Stimulated activated CD8-positive, alpha-beta memory T cell treated with anti-CD3 and anti-CD28 coated beads, Interleukin-4, amount 100 ng/mL, for 24 hours (primary cell): ENCODE measurements around the gene NUBPL.
"Not testable (repeated sequence)": the region's sequence is repeated elsewhere in the genome, so short reads cannot be mapped to it uniquely, and the experiment has no call there.

ENCODE experiments used
- DNase-seq: peaks from one replicate; pipeline ENCODE4 v3.0.0-alpha.2; 2020; ENCODE audit warnings: low read depth

NUBPL gene

DNA sequence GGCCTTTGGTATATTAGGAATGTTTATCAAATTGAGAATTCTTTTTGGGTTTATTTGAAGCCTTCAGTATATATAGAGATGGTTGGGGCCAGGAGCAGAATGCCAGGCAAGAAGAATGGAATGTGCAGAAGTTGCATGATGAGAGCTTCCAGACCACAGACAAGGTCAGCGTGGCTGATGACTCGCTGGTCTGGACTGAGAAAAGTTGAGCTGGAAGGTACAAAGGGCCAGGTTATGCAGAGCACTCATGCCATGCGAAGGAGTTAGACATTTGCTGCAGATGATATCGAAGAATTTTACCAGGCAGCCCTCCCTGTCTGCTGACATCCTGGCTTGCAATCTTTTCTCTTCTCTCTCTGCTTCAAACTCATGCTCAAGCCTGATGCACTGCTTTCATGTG lies 319.7 kb downstream of the NUBPL start:
- no peak for DNase-seq

DNA sequence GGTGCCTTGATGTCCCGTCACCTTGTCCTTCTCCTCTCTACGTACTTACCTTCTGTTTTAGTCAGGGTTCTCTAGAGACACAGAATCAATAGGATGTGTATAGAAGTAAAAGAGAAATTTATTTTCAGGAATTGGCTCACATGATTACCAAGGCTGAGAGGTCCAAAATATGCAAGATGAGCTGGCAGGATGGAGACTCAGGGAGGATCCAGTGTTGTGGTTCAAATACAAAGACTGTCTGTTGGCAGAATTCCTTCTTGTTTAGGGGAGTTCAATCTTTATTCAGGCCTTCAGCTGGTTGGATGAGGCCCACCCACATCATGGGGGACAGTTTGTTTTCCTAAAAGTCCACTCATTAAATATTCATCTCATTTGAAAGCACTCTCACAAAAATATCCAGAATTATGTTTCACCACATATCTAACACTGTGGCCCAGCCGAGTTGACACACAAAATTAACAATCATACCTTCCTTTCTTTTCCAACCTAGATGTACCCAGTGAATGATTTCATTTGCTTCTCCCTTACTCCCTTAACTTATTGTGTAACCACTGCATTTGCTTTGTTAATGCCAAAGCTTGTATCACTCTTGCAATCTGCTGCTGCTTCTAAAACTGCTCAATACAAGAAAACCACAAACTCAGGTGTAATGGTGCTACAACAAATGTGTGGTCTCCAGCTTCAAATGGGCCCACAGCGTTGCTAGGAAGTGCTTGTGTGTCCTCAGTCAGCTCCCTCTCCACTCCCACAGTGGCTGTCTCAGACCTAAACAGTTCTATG lies 320.5 kb downstream of the NUBPL start:
- DNase-seq = no peak

DNA sequence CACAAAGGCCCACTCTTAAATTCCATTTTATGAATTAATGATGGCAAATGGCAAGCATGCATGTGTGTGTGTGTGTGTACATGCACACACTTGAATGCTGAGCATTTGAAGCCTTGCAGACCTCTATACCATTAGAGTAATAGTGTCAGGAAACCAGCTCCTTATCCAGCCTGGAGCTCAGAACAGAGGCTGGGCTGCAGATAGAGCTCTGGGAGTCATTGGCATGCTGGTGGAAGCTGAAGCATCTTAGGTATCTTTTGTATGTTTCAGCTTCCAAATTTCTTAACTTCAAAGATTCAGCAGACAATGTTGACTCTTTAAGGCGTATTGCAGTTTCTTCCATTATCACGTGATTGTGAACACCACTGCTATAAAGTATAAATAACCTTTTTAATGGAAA lies 323.0 kb downstream of the NUBPL start:
- DNase-seq = no peak

DNA sequence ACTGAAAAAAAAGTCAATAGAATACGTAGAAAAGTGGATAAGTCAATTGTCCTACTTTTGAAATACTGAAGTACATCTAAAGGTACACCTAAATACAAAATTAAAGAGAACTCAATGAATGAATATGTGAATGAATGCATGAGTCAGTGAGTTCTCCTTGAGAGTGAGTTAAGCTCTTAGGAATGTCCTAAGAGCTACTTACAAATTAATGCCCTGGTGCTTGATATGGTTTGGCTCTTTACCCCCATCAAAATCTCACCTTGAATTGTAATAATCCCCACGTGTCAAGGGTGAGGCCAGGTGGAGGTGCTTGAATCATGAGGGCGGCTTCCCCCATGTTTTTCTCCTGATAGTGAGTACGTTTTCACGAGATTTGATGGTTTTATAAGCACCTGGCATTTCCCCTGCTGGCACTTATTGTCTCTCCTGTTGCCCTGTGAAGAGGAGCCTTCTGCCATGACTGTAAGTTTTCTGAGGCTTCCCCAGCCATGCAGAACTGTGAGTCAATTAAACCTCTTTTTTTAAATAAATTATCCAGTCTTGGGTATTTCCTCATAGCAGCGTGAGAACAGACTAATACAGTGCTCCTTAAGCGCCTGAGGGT lies 323.7 kb downstream of the NUBPL start:
- no peak for DNase-seq

DNA sequence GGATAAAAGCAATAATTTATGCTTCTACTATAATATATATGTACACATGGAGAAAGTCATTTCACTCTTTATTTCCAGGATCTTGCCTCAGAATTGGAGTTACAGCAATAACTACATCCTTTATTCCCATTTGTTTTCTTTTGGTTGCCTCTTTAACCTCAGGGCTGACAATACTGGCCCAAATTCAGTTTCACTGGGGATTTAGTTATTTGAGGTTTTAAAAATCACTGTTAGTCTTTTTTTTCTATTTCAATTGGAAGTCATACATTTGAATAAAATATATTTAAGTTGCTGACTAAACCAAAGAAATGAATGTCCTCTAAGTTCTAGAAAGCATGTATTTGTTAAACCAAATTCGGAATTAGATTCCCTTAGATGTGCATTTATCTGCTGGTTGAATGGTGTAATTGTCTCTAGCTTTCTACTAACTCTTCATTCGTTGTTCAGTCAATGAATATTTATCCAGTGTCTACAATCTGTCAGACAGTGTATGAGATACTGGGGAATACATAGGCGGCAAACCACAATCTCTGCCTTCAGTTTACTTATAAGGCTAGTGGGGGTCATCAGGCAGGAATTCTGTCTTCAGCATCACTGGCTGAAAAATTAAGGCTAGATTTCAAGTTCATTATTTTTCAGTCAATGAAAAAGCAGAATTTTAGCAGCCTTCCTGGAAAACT lies 325.1 kb downstream of the NUBPL start:
- DNase-seq = no peak

DNA sequence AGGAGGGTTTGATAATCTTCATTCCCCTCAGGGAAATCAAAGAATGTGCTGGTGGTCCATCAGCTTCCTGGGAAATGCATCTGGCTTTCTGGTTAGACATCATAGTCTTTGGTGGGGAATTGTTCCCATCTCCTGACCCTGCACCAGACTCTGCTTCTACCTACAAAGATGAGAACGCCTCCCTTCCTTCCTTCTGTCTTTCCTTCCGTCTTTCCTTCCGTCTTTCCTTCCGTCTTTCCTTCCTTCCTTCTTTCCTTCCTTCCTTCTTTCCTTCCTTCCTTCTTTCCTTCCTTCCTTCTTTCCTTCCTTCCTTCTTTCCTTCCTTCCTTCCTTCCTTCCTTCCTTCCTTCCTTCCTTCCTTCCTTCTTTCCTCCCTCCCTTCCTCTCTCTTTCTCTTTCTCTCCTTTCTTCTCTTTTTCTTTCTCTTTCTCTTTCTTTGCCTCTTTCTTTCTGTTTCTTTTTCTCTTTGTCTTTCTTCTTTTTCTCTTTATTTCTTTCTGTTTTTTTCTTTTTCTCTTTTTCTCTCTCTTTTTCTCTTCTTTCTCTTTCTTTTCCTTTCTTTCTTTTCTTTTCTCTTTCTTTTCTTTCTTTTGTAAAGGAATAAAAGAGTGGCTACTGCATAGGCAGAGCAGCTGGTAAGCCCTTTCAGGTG lies 326.9 kb downstream of the NUBPL start:
- no peak for DNase-seq

DNA sequence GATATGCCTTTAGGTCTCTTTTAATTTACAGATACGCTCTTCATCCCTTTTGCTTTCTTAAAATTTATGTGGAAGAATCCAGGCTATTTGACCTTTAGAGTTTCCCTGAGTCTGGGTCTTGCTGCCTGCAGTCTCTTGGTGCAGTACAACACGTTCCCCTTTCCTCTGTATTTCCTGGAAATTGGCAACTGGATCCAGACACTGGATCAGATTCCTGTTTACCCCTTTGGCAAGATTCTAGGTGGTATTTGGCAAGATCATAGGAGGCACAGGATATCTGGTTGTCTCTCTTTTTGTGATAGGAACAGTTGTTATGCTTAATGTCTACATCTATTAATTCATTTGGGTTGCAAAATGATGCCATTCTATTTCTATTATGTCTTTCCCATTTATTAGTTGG lies 328.1 kb downstream of the NUBPL start:
- DNase-seq = no peak

DNA sequence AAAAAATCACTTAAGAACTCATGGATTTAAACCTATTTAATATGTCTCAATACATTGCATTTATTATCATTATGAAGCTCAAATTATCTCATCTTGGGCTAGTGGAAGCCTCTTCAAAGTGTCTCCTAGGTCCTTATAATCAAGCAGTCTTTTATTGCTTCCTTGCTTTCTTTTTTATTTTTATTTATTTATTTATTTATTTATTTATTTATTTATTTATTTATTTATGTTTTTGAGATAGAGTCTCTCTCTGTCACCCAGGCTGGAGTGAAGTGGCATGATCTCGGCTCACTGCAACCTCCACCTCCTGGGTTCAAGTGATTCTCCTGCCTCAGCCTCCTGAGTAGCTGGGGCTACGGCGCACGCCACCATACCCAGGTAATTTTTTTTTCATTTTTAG lies 329.0 kb downstream of the NUBPL start:
- not testable (repeated sequence) for DNase-seq

DNA sequence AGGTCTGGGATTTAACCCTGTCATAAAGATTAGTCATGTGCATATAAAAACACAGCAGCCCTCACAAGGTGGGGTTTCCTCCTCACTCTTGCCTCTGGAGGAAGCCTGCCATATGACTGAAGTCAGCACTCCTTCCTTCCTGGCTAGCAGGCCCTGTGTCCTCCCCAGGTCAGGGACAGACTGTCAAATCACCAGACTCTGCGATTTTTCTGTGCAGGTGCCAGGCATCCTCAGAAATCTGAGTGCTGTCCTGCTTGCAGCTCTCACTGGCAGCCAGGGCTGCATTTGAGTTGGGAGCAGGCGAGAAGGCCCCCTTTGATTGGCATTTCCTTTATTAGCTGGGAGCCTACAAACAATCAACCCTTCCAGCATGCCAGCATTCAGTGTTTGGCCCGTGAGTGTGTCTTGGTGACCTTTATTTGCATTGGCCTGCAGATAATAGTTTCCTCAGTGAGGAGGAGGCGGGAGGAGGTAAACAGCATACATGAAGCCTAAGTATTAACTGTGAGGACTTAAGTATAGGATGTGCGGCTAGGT lies 332.1 kb downstream of the NUBPL start:
- DNase-seq = no peak

DNA sequence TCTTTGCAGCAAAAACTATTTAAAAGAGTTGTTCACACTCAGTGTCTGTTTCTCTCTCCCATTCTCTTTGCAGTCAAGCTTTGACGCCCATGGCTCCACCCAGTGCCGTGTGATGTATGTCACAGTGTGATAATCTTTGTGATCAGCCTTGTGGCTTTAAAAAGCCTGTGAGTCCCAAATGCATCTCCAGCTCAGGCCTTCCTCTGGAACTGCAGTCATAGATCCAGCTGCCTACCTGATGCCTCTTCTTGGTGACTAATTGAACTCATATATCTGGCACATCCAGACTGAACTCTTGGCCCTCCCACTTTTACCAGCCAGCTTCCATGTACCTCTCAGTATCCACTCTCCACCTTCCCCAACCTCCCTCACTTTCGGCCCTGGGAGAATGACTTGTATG lies 333.1 kb downstream of the NUBPL start:
- no peak for DNase-seq

DNA sequence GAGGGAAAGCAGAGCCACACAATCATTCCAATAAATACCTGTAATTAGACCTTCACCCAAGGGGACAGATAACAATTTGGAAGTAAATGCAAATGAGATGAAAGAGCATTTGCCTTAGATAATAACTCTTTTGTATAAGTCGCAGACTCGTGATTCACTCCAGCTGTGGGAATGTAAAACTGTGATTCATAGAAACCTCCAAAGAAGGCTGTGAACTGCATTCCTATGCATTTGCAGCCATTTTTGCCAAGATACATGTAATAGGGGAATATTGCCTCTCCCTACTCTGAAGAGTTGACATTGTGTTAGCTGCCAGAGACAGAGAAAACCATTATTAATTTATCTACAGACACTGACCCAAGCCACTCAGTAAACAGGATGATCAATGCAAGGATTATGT lies 334.0 kb downstream of the NUBPL start:
- no peak for DNase-seq

DNA sequence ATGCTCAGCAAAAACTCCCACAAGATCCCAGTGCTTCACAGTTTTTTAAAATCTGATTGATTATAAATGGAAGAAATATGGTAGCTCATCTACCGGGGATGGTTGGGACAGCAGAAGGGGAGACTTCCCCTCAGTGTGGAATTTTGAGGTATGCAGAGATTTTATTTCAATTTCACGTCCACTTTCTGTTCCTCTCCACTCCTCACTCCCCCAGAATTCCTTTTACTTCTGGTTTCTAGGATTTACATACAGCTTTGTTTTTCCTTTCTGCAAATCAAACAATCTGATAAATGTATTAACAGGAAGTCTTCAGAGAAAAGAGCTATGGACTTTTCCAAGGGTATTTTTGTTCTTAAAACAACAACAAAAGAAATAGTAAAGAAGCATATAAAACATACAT lies 334.4 kb downstream of the NUBPL start:
- no peak for DNase-seq

DNA sequence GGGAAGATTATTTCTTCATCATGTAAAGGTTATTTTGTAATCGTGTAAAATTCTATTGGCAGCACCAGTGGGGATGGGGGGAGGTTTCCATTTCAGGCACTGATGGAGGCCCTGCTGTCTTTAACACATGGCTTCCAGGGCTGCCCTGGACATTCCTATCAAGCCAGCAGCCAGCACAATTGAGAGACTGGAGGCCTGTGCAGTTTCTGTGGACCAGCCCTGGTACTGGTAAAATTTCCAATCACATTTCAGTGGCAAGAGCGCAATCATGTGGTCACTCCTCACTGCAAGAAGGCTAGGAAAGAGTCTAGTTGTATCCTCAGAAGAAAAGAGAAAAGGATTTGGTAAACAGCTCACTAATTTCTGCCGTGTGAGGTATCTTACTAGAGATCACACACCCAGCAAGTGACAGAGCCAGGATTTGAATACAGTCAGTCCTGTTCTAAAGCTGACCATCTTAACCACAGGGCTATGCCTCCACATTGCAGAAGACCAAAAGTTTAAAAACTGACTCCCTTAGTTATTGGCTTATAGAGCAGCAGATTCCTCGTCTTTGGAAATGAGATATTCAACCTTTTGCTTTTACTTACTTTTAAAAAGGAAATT lies 336.5 kb downstream of the NUBPL start:
- DNase-seq = no peak

DNA sequence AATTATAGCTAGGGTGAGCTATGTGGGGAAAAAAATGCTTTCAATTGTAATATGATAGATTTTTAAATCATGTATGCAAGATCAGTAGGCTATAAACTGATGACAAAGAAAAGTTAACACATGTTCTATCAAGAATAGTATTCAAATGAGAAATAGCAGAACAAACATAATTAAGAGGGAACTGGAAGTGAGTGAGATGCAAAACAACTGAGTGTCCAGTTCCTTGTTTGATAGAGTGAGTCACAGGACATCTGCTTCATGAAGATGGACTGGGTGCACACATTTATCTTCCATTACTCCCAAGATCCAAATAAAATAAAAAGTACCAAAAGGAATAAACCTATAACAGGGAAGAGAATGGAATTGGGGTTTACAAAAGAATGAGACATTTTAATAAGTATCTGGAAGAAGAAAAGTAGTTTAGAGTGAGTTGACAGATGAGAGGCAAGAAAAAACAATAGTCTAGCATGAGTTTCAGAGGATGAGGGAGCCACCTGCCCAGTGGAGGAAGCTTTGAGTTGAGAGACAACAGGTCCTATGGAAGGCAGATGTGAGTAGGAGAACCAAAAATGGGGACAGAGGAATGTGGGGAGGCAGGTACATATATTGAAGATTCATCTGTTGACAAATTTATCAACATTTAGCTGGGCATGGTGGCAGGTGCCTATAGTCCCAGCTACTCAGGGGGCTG lies 337.8 kb downstream of the NUBPL start:
- DNase-seq = no peak

DNA sequence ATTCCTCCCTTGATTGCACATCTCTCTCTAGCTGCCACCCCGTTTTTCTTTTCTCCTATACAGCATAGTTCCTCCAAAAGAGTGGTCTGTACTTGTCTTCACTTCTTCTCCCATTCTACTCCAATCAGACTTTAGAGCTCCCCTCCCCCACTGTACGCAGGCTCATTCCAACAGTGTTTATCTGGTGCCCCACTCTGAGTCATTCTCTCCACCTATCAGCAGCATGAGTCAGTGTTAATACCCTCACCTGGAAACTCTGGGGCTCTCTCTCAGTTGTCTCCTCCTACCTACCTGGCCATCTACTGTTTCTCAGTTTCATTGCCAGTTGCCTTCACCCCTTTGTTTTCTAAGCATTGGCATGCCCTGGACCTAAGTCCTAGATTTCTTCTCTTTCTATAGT lies 340.8 kb downstream of the NUBPL start:
- DNase-seq = no peak

DNA sequence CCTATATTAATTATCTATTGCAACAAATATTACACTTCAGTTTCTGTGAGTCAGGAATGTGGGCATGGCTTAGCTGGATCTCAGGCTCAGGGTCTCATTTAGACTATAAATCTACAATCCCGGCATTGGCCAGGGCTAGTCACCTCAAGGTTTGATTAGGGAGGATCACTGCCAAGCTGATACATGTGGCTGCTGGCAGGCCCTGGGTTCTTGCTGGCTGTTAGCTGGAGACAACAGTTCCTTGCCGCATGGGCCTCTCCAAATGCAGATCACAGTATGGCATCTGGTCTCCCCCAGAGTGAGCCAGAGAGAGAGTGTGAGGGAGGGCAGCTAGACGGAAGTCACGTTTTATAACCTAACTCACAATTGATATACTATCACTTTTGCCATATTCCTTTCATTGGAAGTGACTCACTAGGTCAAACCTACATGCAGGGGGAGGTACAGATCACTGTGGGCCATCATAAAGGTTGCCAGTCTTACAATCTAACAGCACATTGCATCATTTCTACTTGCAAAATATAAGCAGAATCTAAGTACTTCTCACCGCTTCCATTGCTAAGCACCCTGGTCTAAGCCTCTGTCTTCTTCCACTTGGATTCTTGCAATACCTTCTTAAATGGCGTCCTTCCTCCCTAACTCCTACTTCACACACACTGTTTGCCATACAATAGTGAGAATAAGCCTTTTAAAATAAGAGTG lies 341.9 kb downstream of the NUBPL start:
- DNase-seq = no peak

DNA sequence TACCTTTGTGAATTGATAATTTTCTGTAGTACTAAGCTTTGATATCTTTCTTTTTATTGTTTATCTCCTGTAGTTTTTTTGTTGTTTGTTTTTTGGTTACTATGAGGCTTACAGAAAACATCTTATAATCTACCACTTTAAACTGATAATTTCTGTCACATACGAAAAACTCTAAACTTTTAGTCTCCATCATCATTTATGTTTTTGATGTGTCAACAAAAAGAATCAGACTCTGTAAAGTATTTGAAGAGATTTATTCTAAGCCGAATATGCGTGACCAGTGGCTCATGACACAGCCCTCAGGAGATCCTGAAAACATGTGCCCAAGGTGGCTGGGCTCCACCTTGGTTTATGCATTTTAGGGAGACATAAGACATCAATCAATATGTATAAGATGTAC lies 348.8 kb downstream of the NUBPL start:
- no peak for DNase-seq
